Transverse colon (tissue), 4 donors: ENCODE measurements around the gene TSPO2. TPM values are rescaled to one million over a fixed set of nuclear protein-coding genes. Genes with fewer than 3 reads are reported as not detected.

Experiments used
- DNase-seq: peaks from one replicate; pipeline ENCODE4 v3.0.0-alpha.2; 2019
- H3K27ac ChIP-seq, 4 donors: fragments of 200-600 bp; sonication (generic); 2 replicates each; pipeline ENCODE4 v1.5.1; 2016 to 2018; ENCODE audit warnings: inconsistent platforms in 4 of 4
- H3K27me3 ChIP-seq: fragments of 200-600 bp; sonication (generic); 2 replicates; pipeline ENCODE4 v1.5.1; 2017; ENCODE audit warnings: inconsistent platforms
- H3K36me3 ChIP-seq, 4 donors: fragments of 200-600 bp; sonication (generic); 2 replicates each; pipeline ENCODE4 v1.5.1; 2017 to 2019; ENCODE audit warnings: inconsistent platforms in 4 of 4
- H3K4me1 ChIP-seq, 4 donors: fragments of 200-600 bp; sonication (generic); 2 replicates each; pipeline ENCODE4 v1.5.1; 2017 to 2020; ENCODE audit warnings: inconsistent platforms in 4 of 4
- H3K4me3 ChIP-seq, 4 donors: fragments of 200-600 bp; sonication (generic); 1 replicate in 1 of 4; 2 replicates in 3 of 4; pipeline versions ENCODE4 v1.5.1 to v1.6.1; 2017 to 2019; ENCODE audit warnings: inconsistent platforms in 4 of 4
- H3K9me3 ChIP-seq, 2 donors: fragments of 200-600 bp; sonication (generic); 2 replicates each; pipeline ENCODE4 v1.5.1; 2017 to 2019; ENCODE audit warnings: inconsistent platforms in 2 of 2
- EP300 ChIP-seq: sonication (generic); formaldehyde crosslinking; IDR thresholded peaks from one replicate; pipeline ENCODE4 v1.6.1; 2017; ENCODE audit warnings: antibody characterized with exemption, low read depth
- POLR2A ChIP-seq: fragments of 450-650 bp; IDR thresholded peaks from one replicate; pipeline ENCODE4 v1.6.1; 2016; ENCODE audit warnings: antibody characterized with exemption, mild to moderate bottlenecking, moderate library complexity
- POLR2AphosphoS5 ChIP-seq, 3 donors: sonication (generic); formaldehyde crosslinking; IDR thresholded peaks; one replicate each; pipeline ENCODE4 v1.6.1; 2016; ENCODE audit warnings: antibody characterized with exemption in 3 of 3
- WGBS, 2 donors: methylation state at CpG; one replicate each; pipeline ENCODE4 v1.1.5; 2018; ENCODE audit warnings: low coverage in 1 of 2; 5-methylcytosine and 5-hydroxymethylcytosine counted together
- in situ Hi-C, 4 donors: fragments of 200-750 bp; cut with MboI; loops; one replicate each; pipeline versions ENCODE4 v1.15.0 to v1.15.1; 2017; ENCODE audit warnings: low sequenced_read_pairs in 3 of 4, low pct_ligation_motif_present in 1 of 4, low pct_unique_long_range_greater_than_20kb in 1 of 4
- intact Hi-C: fragments of 100-400 bp; cut with DNase I; formaldehyde crosslinking; loops from one replicate; pipeline ENCODE4 v1.15.1; 2023; ENCODE audit warnings: low total_unique reads
- total RNA-seq, 4 donors: library from RNA; depleted of rRNA; stranded (reverse); fragments of >200 nt; gene quantifications; one replicate each; pipeline ENCODE4 v1.1.0, GENCODE V29; 2016
- TF ChIP-seq, protein P1 (sequence below), 5 experiments: fragments of 200-600 bp in 3 of 5; fragments of 450-650 bp in 2 of 5; sonication (generic) in 3 of 5; IDR thresholded peaks; 1 replicate in 2 of 5; 2 replicates in 3 of 5; pipeline ENCODE4 v1.5.1; 2016 to 2017; ENCODE audit warnings: antibody characterized with exemption in 5 of 5, inconsistent platforms in 3 of 5, mild to moderate bottlenecking in 2 of 5, moderate library complexity in 1 of 5

The TSPO2 gene
- total RNA-seq, 4 donors from 2014 or later: not detected

DNA sequence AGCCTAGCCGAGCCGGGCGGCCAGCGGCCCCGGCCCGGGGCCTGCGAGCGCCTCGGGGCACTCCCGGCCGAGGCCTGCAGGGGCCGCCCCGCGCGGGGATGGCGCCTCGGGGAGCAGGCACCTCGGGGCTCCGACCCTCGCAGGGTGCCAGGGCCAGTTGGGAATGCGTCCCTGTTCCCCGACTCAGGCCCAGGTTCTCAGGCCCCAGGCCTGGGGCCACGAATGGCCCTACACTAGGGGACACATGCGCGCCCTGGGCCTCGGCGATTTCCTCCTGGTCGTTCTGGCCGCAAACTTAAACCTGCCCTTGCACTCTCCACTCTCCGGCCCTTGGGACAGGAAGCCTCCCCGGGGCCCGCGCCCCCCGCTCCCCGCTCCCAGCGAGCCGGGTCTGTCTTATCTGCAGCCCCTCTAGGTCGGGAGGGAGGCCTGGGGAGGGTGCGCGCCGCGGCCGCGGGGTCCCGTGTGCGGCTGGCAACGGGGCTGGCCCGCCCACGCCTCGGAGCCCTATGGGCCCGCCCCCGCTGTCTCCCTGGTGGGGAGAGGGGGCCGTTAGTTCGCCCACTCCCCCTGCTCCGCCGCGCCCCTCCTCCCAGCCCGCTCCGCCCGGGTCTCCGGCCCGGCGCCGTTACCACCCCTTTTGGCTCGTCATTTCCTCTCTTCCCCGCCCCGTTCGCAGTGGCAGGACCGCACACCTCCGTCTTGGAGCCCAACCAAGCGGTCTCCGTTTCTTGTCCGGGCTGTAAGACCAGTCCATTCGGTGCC is 31.1 kb downstream of the TSPO2 start:
- in situ Hi-C loops: no loop called here
- H3K4me1 ChIP-seq: peaks cover 18 to 57% (median 38%) of the 10 kb centered on the region in 4 donors
- intact Hi-C loops: no loop called here
- DNase-seq: peak; percentile 91
- TF ChIP-seq POLR2AphosphoS5 (IDR thresholded peaks at IDR 0.05) (peak; percentile 89 to 91 (median 90)), POLR2A (peak; percentile 78), EP300 (no peak)
- TF ChIP-seq, protein P1, sequence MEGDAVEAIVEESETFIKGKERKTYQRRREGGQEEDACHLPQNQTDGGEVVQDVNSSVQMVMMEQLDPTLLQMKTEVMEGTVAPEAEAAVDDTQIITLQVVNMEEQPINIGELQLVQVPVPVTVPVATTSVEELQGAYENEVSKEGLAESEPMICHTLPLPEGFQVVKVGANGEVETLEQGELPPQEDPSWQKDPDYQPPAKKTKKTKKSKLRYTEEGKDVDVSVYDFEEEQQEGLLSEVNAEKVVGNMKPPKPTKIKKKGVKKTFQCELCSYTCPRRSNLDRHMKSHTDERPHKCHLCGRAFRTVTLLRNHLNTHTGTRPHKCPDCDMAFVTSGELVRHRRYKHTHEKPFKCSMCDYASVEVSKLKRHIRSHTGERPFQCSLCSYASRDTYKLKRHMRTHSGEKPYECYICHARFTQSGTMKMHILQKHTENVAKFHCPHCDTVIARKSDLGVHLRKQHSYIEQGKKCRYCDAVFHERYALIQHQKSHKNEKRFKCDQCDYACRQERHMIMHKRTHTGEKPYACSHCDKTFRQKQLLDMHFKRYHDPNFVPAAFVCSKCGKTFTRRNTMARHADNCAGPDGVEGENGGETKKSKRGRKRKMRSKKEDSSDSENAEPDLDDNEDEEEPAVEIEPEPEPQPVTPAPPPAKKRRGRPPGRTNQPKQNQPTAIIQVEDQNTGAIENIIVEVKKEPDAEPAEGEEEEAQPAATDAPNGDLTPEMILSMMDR (IDR thresholded peaks at IDR 0.05): peak; percentile 21 to 53 (median 43)
- H3K4me3 ChIP-seq: peak overlapping the region; percentile 75 to 95 (median 85)
- H3K36me3 ChIP-seq: peaks cover 0 to 9% (median 3%) of the 10 kb centered on the region in 4 donors
- WGBS, 2 donors: 0 to 5% methylated on average over 4 to 36 of the region's 74 CpGs
- H3K9me3 ChIP-seq: no peaks in the 10 kb centered on the region
- peak overlapping the region; percentile 98 to 100 (median 99) for H3K27ac ChIP-seq
- no peaks in the 10 kb centered on the region for H3K27me3 ChIP-seq

- in situ Hi-C loops (no loop called here), intact Hi-C loops (no loop called here)
- 1 to 3% methylated on average over 8 to 11 of the region's 11 CpGs for WGBS, 2 donors
- Histone ChIP-seq H3K36me3 (peaks cover 0 to 9% (median 3%) of the 10 kb centered on the region in 4 donors), H3K27ac (peak overlapping the region; percentile 98 to 100 (median 99)), H3K4me3 (peak overlapping the region; percentile 75 to 95 (median 85)), H3K4me1 (peaks cover 18 to 57% (median 38%) of the 10 kb centered on the region in 4 donors), H3K27me3 (no peaks in the 10 kb centered on the region), H3K9me3 (no peaks in the 10 kb centered on the region)
- no peak for DNase-seq
- TF ChIP-seq EP300 (no peak), POLR2A (no peak), POLR2AphosphoS5 (IDR thresholded peaks at IDR 0.05) (no peak)
- TF ChIP-seq, protein P1 (IDR thresholded peaks at IDR 0.05): no peak
Measured at GRCh38 chr6:41073968-41074691, 31.9 kb downstream of the TSPO2 start.

DNA sequence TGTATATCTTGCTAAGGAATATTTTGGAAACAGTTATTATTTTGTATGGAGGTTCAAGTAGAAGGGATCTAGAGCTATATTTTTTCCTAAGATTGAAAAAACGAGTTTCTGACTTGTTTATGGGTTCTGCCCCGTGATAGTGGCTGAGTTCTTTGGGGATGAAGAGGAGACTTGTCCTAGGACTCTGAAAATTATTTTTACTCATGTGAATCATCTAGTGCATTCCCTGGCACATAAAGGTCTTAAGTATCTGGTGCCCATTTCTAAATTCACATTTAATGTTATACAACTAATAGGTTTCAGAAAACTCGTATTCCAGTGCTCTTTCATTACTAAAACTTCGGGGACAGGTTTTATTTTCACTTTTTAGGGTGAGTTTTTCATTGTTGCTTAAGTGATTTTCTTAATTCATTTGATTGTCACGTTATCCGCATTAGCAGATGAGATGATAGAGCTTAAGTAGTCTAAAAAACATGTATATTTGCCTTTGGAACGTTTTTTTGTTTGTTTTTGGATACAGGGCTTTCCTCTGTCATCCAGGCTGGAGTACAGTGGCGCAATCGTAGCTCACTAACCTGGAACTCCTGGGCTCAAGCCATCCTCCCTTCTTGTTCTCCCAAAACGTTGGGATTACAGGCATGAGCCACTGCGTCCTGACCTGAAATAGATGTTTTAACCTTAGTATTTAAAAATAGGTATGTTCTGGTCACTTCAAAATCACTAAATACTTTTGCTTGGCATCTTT is 32.6 kb downstream of the TSPO2 start:
- H3K27ac ChIP-seq: peak overlapping the region; percentile 98 to 100 (median 99)
- WGBS, 2 donors: 30 to 32% methylated on average over 11 of the region's 11 CpGs
- TF ChIP-seq POLR2AphosphoS5 (IDR thresholded peaks at IDR 0.05): no peak
- TF ChIP-seq EP300: no peak
- TF ChIP-seq, protein P1 (IDR thresholded peaks at IDR 0.05): no peak
- TF ChIP-seq POLR2A: no peak
- H3K27me3 ChIP-seq: no peaks in the 10 kb centered on the region
- H3K9me3 ChIP-seq: no peaks in the 10 kb centered on the region
- peaks cover 18 to 57% (median 38%) of the 10 kb centered on the region in 4 donors for H3K4me1 ChIP-seq
- H3K4me3 ChIP-seq: peak overlapping the region in 3 of 4 donors; percentile 81 to 95 (median 89)
- in situ Hi-C loops (loop anchor here in 1 of 4 donors (25.0 kb wide), 1 partner anchor 237 kb away; no protein-coding TSS in a partner anchor), intact Hi-C loops (no loop called here)
- H3K36me3 ChIP-seq: peaks cover 0 to 12% (median under 1%) of the 10 kb centered on the region in 4 donors
- no peak for DNase-seq
